CD4-positive, alpha-beta T cell treated with Interleukin-21 for 1 hour (primary cell): ENCODE results near the gene PCDHGA8.
A peak's percentile ranks its signal among the peaks of the same experiment; 100 is the strongest.
"Not testable (repeated sequence)": the region's sequence is repeated elsewhere in the genome, so short reads cannot be mapped to it uniquely, and the experiment has no call there.

Experiments used
- DNase-seq: peaks from one replicate; pipeline ENCODE4 v3.0.0-alpha.2; 2020

PCDHGA8 gene

DNA sequence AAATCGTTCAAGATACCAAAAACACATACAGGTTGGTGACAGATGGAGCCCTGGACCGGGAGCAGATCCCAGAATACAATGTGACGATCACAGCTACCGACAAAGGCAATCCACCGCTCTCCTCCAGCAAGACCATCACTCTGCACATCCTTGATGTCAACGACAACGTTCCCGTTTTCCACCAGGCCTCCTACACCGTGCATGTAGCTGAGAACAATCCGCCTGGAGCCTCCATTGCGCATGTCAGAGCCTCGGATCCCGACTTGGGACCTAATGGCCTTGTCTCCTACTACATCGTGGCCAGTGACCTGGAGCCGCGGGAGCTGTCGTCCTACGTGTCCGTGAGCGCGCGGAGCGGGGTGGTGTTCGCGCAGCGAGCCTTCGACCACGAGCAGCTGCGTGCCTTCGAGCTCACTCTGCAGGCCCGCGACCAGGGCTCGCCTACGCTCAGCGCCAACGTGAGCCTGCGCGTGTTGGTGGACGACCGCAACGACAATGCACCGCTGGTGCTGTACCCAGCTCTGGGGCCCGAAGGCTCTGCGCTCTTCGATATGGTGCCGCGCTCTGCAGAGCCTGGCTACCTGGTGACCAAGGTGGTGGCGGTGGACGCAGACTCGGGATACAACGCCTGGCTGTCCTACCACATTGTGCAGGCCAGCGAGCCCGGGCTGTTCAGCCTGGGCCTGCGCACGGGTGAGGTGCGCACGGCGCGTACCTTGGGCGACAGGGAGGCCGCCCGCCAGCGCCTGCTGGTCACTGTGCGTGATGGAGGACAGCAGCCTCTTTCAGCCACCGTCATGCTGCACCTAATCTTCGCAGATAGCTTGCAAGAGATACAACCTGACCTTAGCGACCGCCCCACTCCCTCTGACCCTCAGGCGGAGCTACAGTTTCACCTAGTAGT, 20.6 kb upstream of the PCDHGA8 start:
- no peak for DNase-seq

DNA sequence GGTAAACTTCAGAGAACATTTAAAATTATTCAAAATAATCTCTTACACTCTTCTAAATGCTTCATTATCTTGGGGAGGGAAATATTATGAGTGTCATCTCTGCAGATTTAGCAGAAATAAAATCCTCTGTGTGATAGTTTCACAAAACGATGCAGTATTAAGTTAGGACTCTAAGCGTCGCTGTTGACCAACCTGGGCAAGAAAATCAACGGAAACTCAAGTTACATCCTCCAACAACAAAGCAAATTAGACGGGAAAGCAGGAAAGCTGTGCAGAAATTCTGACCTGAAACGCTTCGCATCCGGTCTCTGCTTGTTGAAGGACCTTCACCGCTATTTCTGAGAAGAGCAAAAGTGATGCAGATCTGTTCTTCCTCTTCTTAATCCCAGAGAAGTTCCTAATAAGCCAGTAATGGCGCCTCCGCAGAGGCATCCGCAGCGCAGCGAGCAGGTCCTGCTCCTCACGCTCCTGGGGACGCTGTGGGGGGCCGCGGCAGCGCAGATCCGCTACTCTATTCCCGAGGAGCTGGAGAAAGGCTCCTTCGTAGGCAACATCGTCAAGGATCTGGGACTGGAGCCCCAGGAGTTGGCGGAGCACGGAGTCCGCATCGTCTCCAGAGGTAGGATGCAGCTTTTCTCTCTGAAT, 18.6 kb upstream of the PCDHGA8 start, which contains the start of gene PCDHGA6:
PCDHGA6 (plus strand) TSS at position 219 of the 645 bp plus-strand sequence; CDS start at position 412, 193 bp downstream.
- DNase-seq, result no peak

DNA sequence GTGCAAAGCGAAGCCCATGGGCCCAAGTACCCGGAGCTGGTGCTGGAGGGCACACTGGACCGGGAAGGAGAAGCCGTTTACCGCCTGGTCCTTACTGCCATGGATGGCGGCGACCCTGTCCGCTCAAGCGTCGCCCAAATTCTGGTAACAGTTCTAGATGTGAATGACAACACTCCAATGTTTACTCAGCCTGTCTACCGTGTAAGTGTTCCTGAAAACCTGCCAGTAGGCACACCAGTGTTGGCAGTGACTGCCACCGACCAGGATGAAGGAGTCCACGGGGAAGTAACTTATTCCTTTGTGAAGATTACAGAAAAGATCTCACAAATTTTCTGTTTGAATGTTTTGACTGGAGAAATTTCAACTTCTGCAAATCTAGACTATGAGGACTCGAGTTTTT, 17.8 kb upstream of the PCDHGA8 start:
- DNase-seq, result no peak

DNA sequence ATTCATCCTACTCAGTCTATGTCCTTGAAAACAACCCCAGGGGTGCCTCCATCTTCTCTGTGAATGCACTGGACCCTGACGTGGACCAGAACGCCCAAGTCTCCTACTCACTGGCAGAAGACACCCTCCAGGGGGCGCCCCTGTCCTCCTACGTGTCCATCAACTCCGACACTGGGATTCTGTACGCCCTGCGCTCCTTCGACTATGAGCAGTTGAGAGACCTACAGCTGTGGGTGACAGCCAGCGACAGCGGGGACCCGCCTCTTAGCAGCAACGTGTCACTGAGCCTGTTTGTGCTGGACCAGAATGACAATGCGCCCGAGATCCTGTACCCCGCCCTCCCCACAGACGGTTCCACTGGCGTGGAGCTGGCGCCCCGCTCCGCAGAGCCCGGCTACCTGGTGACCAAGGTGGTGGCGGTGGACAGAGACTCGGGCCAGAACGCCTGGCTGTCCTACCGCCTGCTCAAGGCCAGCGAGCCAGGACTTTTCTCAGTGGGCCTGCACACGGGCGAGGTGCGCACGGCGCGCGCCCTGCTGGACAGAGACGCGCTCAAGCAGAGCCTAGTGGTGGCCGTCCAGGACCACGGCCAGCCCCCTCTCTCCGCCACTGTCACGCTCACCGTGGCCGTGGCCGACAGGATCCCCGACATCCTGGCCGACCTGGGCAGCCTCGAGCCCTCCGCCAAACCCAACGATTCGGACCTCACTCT, 16.8 kb upstream of the PCDHGA8 start:
- DNase-seq, result not testable (repeated sequence)

DNA sequence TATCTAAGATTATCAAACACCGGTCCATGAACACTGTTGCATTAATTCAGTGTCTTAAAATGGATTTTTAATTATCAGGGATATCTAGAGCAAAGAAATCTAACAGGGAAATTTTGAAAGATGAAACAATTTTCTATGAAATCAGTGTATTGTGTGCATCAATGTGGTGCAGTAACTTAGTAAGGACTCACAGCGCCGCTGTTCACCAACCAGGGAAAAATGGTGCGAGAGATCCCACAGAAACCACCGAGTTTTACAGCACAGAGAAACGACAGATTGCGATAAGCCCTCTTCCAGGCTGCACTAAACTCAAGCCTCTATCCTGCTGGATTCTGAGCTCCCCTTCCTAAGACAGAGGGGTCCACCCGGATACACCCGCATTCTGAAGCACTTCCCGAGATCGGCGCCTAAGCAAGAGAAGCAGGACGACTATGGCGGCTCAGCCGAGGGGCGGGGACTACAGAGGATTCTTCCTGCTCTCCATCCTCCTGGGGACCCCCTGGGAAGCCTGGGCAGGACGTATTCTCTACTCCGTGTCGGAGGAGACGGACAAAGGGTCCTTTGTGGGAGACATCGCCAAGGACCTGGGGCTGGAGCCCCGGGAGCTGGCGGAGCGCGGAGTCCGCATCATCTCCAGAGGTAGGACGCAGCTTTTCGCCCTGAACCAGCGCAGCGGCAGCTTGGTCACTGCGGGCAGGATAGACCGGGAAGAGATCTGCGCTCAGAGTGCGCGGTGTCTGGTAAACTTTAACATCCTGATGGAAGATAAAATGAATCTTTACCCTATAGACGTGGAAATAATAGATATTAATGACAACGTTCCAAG, 9.8 kb upstream of the PCDHGA8 start, which contains the start of gene PCDHGA7:
PCDHGA7 (plus strand) TSS at position 274 of the 826 bp plus-strand sequence; CDS start at position 432, 158 bp downstream.
- DNase-seq, result no peak

DNA sequence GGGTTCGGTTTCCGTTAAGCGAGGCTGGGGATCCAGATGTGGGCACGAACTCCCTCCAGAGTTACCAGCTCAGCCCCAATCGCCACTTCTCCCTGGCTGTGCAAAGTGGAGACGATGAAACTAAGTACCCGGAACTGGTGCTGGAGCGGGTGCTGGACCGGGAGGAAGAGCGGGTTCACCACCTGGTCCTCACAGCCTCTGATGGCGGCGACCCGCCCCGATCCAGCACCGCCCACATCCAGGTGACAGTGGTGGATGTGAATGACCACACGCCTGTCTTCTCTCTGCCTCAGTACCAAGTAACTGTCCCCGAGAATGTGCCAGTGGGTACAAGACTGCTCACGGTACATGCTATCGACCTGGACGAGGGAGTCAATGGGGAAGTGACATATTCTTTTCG, 9.1 kb upstream of the PCDHGA8 start:
- no peak for DNase-seq

DNA sequence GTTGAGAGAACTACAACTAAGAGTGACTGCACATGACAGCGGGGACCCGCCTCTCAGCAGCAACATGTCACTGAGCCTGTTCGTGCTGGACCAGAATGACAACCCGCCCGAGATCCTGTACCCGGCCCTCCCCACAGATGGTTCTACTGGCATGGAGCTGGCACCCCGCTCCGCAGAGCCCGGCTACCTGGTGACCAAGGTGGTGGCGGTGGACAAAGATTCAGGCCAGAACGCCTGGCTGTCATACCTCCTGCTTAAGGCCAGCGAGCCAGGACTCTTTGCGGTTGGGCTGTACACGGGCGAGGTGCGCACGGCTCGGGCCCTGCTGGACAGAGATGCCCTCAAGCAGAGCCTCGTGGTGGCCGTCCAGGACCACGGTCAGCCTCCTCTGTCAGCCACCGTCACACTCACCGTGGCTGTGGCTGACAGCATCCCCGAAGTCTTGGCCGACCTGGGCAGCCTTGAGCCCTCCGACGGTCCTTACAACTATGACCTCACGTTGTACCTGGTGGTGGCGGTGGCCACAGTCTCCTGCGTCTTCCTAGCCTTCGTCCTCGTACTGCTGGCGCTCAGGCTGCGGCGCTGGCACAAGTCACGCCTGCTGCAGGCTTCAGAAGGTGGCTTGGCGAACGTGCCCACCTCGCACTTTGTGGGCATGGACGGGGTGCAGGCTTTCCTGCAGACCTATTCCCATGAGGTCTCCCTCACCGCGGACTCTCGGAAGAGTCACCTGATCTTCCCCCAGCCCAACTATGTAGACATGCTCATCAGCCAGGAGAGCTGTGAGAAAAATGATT, 7.8 kb upstream of the PCDHGA8 start:
- no peak for DNase-seq

DNA sequence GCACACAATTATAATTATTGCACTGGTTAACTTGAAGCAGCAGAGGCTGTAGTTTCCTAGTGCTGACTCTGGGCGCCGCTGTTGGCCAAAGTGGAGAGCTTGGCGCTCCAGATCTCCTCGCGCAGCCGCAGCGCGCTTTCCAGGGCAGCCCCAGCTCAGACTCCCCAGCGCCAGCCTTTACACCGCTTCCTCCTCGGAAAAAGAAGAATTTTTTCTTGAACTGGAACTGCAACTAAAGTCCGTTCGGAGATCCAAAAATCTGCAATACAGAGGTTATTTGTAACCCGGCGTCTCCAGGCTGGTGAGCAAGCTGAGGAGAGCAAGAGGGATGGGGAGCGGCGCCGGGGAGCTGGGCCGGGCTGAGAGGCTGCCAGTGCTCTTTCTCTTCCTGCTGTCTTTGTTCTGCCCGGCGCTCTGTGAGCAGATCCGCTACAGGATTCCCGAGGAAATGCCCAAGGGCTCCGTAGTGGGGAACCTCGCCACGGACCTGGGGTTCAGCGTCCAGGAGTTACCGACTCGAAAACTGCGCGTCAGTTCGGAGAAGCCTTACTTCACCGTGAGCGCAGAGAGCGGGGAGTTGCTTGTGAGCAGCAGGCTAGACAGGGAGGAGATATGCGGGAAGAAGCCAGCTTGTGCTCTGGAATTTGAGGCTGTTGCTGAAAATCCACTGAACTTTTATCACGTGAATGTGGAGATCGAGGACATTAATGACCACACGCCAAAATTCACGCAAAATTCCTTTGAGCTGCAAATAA, 4.7 kb upstream of the PCDHGA8 start, which contains the start of gene PCDHGB4:
PCDHGB4 (plus strand) TSS at position 142 of the 755 bp plus-strand sequence; CDS start at position 329, 187 bp downstream.
- DNase-seq, result peak; percentile 28

DNA sequence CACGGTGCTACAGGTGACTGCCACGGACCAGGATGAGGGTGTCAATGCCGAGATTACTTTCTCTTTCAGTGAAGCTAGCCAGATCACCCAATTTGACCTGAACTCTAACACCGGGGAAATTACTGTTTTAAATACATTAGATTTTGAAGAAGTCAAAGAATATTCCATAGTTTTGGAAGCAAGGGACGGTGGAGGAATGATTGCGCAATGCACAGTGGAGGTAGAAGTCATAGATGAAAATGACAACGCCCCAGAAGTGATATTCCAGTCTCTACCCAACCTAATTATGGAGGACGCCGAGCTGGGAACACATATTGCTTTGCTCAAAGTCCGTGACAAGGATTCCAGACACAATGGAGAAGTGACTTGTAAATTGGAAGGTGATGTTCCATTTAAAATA, 3.8 kb upstream of the PCDHGA8 start:
- DNase-seq, result no peak

DNA sequence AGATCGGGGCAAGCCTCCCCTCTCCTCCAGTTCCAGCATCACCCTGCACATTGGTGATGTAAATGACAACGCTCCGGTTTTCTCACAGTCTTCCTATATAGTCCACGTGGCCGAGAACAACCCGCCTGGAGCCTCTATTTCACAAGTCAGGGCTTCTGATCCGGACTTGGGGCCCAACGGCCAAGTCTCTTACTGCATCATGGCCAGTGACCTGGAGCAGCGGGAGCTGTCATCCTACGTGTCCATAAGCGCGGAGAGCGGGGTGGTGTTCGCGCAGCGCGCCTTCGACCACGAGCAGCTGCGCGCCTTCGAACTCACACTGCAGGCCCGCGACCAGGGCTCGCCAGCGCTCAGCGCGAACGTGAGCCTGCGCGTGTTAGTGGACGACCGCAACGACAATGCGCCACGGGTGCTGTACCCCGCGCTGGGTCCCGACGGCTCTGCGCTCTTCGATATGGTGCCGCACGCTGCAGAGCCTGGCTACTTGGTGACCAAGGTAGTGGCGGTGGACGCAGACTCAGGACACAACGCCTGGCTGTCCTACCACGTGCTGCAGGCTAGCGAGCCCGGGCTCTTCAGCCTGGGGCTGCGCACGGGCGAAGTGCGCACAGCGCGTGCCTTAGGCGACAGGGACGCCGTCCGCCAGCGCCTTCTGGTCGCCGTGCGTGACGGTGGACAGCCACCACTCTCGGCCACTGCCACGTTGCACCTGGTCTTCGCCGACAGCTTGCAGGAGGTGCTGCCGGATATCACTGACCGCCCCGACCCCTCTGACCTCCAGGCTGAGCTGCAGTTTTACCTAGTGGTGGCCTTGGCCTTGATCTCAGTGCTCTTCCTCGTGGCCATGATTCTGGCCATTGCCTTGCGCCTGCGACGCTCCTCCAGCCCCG, 3.0 kb upstream of the PCDHGA8 start:
- DNase-seq, result no peak

DNA sequence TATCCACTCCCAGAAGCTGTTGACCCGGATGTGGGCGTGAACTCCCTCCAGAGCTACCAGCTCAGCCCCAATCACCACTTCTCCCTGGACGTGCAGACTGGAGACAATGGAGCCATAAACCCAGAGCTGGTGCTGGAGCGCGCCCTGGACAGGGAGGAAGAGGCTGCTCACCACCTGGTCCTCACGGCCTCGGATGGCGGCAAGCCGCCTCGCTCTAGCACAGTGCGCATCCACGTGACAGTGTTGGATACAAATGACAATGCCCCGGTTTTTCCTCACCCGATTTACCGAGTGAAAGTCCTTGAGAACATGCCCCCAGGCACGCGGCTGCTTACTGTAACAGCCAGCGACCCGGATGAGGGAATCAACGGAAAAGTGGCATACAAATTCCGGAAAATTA, 834 bp downstream of the PCDHGA8 start:
- no peak for DNase-seq

DNA sequence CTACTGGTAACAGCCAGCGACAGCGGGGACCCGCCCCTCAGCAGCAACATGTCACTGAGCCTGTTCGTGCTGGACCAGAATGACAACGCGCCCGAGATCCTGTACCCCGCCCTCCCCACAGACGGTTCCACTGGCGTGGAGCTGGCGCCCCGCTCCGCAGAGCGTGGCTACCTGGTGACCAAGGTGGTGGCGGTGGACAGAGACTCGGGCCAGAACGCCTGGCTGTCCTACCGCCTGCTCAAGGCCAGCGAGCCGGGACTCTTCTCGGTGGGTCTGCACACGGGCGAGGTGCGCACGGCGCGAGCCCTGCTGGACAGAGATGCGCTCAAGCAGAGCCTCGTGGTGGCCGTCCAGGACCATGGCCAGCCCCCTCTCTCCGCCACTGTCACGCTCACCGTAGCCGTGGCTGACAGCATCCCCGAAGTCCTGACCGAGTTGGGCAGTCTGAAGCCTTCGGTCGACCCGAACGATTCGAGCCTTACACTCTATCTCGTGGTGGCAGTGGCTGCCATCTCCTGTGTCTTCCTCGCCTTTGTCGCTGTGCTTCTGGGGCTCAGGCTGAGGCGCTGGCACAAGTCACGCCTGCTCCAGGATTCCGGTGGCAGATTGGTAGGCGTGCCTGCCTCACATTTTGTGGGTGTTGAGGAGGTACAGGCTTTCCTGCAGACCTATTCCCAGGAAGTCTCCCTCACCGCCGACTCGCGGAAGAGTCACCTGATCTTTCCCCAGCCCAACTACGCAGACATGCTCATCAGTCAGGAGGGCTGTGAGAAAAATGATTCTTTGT, 2.2 kb downstream of the PCDHGA8 start:
- not testable (repeated sequence) for DNase-seq

DNA sequence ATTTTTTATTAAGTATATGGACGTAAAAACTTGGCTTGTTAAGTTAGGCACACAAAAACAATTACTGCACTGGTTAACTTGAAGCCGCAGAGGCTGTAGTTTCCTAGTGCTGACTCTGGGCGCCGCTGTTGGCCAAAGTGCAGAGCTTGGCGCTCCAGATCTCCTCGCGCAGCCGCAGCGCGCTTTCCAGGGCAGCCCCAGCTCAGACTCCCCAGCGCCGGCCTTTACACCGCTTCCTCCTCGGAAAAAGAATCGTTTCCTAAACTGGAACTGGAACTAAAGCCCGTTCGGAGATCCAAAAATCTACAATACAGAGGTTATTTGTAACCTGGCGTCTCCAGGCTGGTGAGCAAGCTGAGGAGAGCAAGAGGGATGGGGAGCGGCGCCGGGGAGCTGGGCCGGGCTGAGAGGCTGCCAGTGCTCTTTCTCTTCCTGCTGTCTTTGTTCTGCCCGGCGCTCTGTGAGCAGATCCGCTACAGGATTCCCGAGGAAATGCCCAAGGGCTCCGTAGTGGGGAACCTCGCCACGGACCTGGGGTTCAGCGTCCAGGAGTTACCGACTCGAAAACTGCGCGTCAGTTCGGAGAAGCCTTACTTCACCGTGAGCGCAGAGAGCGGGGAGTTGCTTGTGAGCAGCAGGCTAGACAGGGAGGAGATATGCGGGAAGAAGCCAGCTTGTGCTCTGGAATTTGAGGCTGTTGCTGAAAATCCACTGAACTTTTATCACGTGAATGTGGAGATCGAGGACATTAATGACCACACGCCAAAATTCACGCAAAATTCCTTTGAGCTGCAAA, 5.5 kb downstream of the PCDHGA8 start, which contains the start of gene PCDHGB5:
PCDHGB5 (plus strand) TSS at position 192 of the 796 bp plus-strand sequence; CDS start at position 373, 181 bp downstream.
- DNase-seq, result peak; percentile 49

DNA sequence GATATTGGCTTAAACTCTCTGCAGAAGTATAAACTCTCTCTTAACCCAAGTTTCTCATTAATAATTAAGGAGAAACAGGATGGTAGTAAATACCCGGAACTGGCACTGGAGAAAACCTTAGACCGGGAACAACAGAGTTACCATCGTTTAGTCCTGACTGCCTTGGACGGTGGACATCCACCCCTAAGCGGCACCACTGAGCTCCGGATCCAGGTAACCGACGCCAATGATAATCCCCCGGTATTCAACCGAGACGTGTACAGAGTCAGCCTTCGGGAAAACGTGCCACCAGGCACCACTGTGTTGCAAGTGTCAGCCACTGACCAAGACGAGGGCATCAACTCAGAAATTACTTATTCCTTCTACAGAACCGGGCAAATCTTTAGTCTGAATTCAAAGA, 6.2 kb downstream of the PCDHGA8 start:
- DNase-seq, result no peak

DNA sequence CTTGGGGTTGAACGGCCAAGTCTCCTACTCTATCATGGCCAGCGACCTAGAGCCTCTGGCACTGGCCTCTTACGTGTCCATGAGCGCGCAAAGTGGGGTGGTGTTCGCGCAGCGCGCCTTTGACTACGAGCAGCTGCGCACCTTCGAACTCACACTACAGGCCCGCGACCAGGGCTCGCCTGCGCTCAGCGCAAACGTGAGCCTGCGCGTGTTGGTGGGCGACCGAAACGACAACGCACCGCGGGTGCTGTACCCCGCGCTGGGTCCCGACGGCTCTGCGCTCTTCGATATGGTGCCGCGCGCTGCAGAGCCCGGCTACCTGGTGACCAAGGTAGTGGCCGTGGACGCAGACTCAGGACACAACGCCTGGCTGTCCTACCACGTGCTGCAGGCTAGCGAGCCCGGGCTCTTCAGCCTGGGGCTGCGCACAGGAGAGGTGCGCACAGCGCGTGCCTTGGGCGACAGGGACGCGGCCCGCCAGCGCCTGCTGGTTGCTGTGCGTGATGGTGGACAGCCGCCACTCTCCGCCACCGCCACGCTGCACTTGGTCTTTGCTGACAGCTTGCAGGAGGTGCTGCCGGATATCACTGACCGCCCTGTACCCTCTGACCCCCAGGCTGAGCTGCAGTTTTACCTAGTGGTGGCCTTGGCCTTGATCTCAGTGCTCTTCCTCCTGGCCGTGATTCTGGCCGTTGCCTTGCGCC, 7.3 kb downstream of the PCDHGA8 start:
- no peak for DNase-seq

DNA sequence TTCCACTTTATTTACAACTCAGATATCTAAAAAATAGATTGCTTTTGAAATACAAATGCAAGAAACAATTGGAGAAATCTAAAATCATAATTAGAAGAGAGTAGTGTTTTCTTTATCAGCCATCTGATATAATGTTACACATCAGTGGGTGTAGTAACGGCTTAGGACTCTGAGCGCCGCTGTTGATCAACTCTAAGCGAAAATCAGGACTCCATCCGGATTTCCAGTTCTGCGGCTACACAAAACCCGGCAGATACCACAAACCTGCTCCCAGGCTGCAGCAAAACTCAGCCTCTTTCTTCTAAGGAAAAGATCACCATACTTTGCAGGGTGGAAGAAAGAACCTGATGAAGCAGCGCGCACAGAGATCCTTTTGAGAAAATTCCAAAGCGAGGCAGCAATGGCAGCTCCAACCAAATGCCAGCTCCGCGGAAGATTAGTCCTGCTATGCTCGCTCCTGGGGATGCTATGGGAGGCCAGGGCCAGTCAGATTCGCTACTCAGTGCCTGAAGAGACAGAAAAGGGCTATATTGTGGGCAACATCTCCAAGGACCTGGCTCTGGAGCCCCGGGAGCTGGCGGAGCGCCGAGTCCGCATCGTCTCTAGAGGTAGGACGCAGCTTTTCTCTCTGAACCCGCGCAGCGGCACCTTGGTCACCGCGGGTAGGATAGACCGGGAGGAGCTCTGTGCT, 10.3 kb downstream of the PCDHGA8 start, which contains the start of gene PCDHGA9:
PCDHGA9 (plus strand) TSS at position 226 of the 691 bp plus-strand sequence; CDS start at position 401, 175 bp downstream.
- no peak for DNase-seq
